Neural cell (in vitro differentiated cells): Measurements from ENCODE around the gene SURF4. TPM values are rescaled to one million over a fixed set of nuclear protein-coding genes. Genes with fewer than 3 reads are reported as not detected.

Source experiments
- H2AFZ ChIP-seq: fragments of 200-600, 300-800 bp; sonication (generic), shearing (Covaris generic); 2 replicates; pipeline ENCODE4 v1.6.0; 2014; ENCODE audit warnings: low read depth, mild to moderate bottlenecking, antibody characterized with exemption, low read length, moderate library complexity
- H3F3A ChIP-seq: fragments of 200-600 bp; shearing (Covaris generic); 2 replicates; pipeline ENCODE4 v1.6.1; 2016; ENCODE audit warnings: mild to moderate bottlenecking, moderate library complexity, mixed read lengths, antibody characterized with exemption, low read length; ENCODE audit not compliant: insufficient read depth, poor library complexity, severe bottlenecking
- H3K27ac ChIP-seq: fragments of 200-600, 300-800 bp; sonication (generic), shearing (Covaris generic); 2 replicates; pipeline ENCODE4 v1.5.1; 2014; ENCODE audit warnings: mild to moderate bottlenecking, low read length, moderate library complexity
- H3K27me3 ChIP-seq: fragments of 300-800, 200-600 bp; sonication (generic), shearing (Covaris generic); 2 replicates; pipeline ENCODE4 v1.6.0; 2014; ENCODE audit warnings: mild to moderate bottlenecking, low read depth, low read length, moderate library complexity; ENCODE audit not compliant: insufficient read depth
- H3K36me3 ChIP-seq: fragments of 300-800, 200-600 bp; sonication (generic), shearing (Covaris generic); 2 replicates; pipeline ENCODE4 v1.5.1; 2014; ENCODE audit warnings: mild to moderate bottlenecking, antibody characterized with exemption, low read length, moderate library complexity; ENCODE audit not compliant: insufficient read depth
- H3K4me2 ChIP-seq: fragments of 300-800, 200-600 bp; sonication (generic), shearing (Covaris generic); 2 replicates; pipeline ENCODE4 v1.6.0; 2014; ENCODE audit warnings: mild to moderate bottlenecking, low read length
- H3K4me3 ChIP-seq: fragments of 300-800, 200-600 bp; sonication (generic), shearing (Covaris generic); 2 replicates; pipeline ENCODE4 v1.5.1; 2014; ENCODE audit warnings: mild to moderate bottlenecking, low read length, moderate library complexity
- H3K79me2 ChIP-seq: fragments of 200-600 bp; shearing (Covaris generic); replicated peaks from 2 replicates; pipeline ENCODE4 v1.6.0; 2014; ENCODE audit warnings: mild to moderate bottlenecking, low read length, moderate library complexity; ENCODE audit not compliant: insufficient read depth
- H3K9ac ChIP-seq: fragments of 300-800, 200-600 bp; sonication (generic), shearing (Covaris generic); 2 replicates; pipeline ENCODE4 v1.6.1; 2016; ENCODE audit warnings: mild to moderate bottlenecking, low read length, mixed read lengths
- H3K9me2 ChIP-seq: fragments of 200-600 bp; shearing (Covaris generic); 2 replicates; pipeline ENCODE4 v1.6.1; 2016; ENCODE audit warnings: mild to moderate bottlenecking, low read length, mixed read lengths; ENCODE audit not compliant: insufficient read depth
- H3K9me3 ChIP-seq: fragments of 200-600, 300-800 bp; sonication (generic), shearing (Covaris generic); 2 replicates; pipeline ENCODE4 v1.6.1; 2016; ENCODE audit warnings: mild to moderate bottlenecking, mixed run types, low read length, moderate library complexity, mixed read lengths
- H4K20me1 ChIP-seq: fragments of 200-600 bp; shearing (Covaris generic); 2 replicates; pipeline ENCODE4 v1.6.1; 2016; ENCODE audit warnings: mild to moderate bottlenecking, mixed run types; ENCODE audit not compliant: insufficient read depth
- CTCF ChIP-seq: fragments of 450-650 bp; IDR thresholded peaks from 2 replicates; pipeline ENCODE4 v1.5.1; 2014; ENCODE audit warnings: antibody characterized with exemption, mild to moderate bottlenecking, moderate library complexity; ENCODE audit not compliant: poor library complexity, severe bottlenecking
- EP300 ChIP-seq: fragments of 450-650 bp; conservative IDR thresholded peaks from 2 replicates; pipeline ENCODE4 v1.6.1; 2014; ENCODE audit warnings: antibody characterized with exemption, mild to moderate bottlenecking, moderate library complexity; ENCODE audit not compliant: poor library complexity, severe bottlenecking
- EZH2 ChIP-seq: fragments of 200-600, 300-800 bp; shearing (Covaris generic), sonication (generic); IDR thresholded peaks from 2 replicates; pipeline ENCODE4 v1.6.1; 2014; ENCODE audit warnings: antibody characterized with exemption, low read length, borderline replicate concordance, mild to moderate bottlenecking; ENCODE audit not compliant: insufficient read depth, poor library complexity, severe bottlenecking
- MXI1 ChIP-seq: fragments of 450-650 bp; conservative IDR thresholded peaks from 2 replicates; pipeline ENCODE4 v1.6.1; 2014; ENCODE audit warnings: antibody characterized with exemption, mild to moderate bottlenecking; ENCODE audit not compliant: poor library complexity, severe bottlenecking
- POLR2AphosphoS5 ChIP-seq: IDR thresholded peaks from 2 replicates; pipeline ENCODE4 v1.6.1; 2012
- RAD21 ChIP-seq: fragments of 450-650 bp; conservative IDR thresholded peaks from 2 replicates; pipeline ENCODE4 v1.6.1; 2014; ENCODE audit warnings: antibody characterized with exemption, mild to moderate bottlenecking, moderate library complexity
- REST ChIP-seq: IDR thresholded peaks from 2 replicates; pipeline ENCODE4 v1.6.1; 2012; ENCODE audit warnings: borderline replicate concordance
- SMC3 ChIP-seq: fragments of 450-650 bp; conservative IDR thresholded peaks from 2 replicates; pipeline ENCODE4 v1.6.1; 2014; ENCODE audit warnings: antibody characterized with exemption, mild to moderate bottlenecking, moderate library complexity; ENCODE audit not compliant: poor library complexity
- TAF1 ChIP-seq: IDR thresholded peaks from 2 replicates; pipeline ENCODE4 v1.6.1; 2012; ENCODE audit warnings: low read depth
- polyA plus RNA-seq: library from polyadenylated mRNA; depleted of rRNA; stranded (reverse); fragments of >200 nt; gene quantifications from 2 replicates; pipeline ENCODE4 v1.2.3, GENCODE V29; 2014

SURF4 gene
- polyA plus RNA-seq, 1 donor from 2014 or later = 78.3 TPM

- TF ChIP-seq RAD21 (no peak), POLR2AphosphoS5 (no peak), EP300 (no peak), CTCF (no peak), EZH2 (no peak), REST (no peak), TAF1 (no peak), MXI1 (no peak), SMC3 (no peak)
- Histone ChIP-seq H3K4me2 (no peak overlapping the region), H3K9ac (no peak overlapping the region), H3K27me3 (no peaks in the 10 kb centered on the region), H4K20me1 (no peaks in the 10 kb centered on the region), H3K9me3 (no peaks in the 10 kb centered on the region), H3F3A (no peaks in the 10 kb centered on the region), H3K27ac (no peak overlapping the region), H3K36me3 (peaks cover 6% of the 10 kb centered on the region), H3K4me3 (peak overlapping the region; percentile 95), H3K79me2 (peaks cover 16% of the 10 kb centered on the region), H2AFZ (no peak overlapping the region), H3K9me2 (no peaks in the 10 kb centered on the region)
Observed at GRCh38 chr9:133354766-133355165, 21.1 kb downstream of the SURF4 start.

- Histone ChIP-seq H2AFZ (no peak overlapping the region), H3K27me3 (no peaks in the 10 kb centered on the region), H3F3A (no peaks in the 10 kb centered on the region), H3K4me2 (no peak overlapping the region), H3K27ac (no peak overlapping the region), H3K4me3 (no peak overlapping the region), H3K36me3 (peaks cover 6% of the 10 kb centered on the region), H3K9me3 (no peaks in the 10 kb centered on the region), H4K20me1 (no peaks in the 10 kb centered on the region), H3K9me2 (no peaks in the 10 kb centered on the region), H3K9ac (no peak overlapping the region), H3K79me2 (peaks cover 25% of the 10 kb centered on the region)
- TF ChIP-seq REST (no peak), RAD21 (no peak), EP300 (no peak), SMC3 (no peak), TAF1 (no peak), MXI1 (no peak), EZH2 (no peak), CTCF (no peak), POLR2AphosphoS5 (no peak)
Observed at GRCh38 chr9:133353548-133353947, 22.3 kb downstream of the SURF4 start.
